NT2/D1 (cell line): ENCODE measurements around the gene CPEB4.

Experiments used
- YY1 ChIP-seq: IDR thresholded peaks from 2 replicates; pipeline ENCODE4 v1.6.1; 2011; ENCODE audit not compliant: insufficient read length, insufficient read depth
- ZNF274 ChIP-seq: IDR thresholded peaks from 2 replicates; pipeline ENCODE4 v1.6.1; 2011; ENCODE audit warnings: mild to moderate bottlenecking, low read depth, low read length

- TF ChIP-seq YY1, result no peak
- no peak for TF ChIP-seq ZNF274
These were observed 111.9 kb downstream of the CPEB4 start for GRCh38 chr5:174000076-174000475.
